Superior temporal gyrus (tissue), 1 donor: ENCODE data around the gene RGS19.

Experiments
- DNase-seq: peaks from one replicate; pipeline ENCODE4 v3.0.0-alpha.2; 2016; ENCODE audit errors: extremely low spot score

Gene RGS19

DNA sequence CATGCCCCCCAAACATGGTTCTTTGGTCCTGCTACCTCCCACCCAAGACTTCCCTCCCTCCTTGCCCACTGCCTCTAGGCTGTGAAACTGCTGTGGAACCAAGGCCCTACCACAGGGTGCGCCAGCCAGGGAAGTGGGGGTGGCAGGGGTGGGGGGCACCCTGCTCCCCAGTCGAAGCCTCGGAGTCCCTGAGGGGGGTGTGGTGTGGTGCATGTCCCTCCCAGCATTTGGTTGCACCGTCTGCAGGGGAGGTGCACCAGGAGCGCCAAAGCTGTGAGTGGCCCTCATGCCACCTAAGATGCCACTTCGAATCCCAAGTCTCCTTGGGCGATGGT, 1.8 kb downstream of the RGS19 start:
- DNase-seq: no peak

DNA sequence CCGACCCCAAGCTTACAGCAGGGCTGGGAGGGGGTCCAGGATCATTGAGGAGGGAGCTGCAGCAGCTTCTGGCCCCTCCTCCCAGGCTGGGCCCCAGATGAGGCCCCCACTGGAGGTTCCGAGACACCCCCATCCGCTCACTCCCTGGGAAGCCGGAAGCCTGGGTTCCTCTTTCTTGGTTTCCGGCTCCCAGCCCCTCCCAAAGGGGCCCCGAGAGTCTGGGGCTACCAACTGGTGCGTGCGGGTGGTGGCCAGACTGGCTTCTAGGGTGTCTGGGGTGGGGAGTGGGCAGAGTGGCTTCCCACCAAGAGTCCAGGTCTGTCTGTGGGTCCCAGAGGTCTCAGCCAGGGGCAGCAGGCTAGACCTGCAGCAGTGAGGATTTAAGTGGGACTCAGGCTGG, 2.2 kb downstream of the RGS19 start:
- no peak for DNase-seq

DNA sequence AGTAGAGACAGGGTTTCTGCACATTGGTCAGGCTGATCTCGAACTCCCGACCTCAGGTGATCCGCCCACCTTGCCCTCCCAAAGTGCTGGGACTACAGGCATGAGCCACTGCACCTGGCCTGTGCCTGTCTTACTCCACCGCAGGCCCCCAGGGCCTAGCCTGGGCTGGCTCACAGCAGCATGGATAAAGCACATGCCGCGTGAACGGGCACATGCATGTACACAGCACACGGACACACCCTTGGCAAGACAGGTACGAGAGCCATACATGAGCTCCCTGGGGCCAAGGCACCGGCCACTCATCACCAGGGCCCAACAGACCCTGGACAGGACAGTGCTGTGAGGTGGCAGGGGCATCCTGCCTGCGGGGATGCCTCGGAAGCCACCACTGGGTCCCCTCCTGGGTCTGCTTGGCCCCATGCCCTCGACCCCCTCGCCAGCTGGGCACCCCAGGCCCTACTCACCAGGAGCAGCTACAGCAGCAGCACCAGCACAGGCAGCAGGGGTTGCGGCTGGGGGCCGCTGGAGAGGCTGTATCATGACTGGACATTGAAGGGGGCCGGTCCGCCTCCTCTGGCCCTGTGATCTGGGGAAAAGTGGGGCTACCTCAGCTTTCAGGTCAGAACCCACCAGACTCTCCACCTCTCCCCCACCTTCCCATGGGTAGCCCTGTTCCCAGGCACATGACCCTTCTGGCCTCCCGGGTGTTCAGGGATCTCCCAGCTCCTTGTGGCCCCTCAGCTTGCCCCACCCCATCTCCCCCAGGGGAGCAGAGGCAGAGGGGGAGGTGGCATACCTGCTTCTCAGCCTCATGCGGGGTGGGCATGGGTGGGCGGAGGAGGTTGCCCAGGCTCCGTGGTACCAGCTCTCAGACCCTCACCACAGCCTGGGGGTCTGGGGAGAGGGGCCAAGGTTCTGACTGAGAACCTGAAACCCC, 3.0 kb downstream of the RGS19 start:
- DNase-seq: no peak

DNA sequence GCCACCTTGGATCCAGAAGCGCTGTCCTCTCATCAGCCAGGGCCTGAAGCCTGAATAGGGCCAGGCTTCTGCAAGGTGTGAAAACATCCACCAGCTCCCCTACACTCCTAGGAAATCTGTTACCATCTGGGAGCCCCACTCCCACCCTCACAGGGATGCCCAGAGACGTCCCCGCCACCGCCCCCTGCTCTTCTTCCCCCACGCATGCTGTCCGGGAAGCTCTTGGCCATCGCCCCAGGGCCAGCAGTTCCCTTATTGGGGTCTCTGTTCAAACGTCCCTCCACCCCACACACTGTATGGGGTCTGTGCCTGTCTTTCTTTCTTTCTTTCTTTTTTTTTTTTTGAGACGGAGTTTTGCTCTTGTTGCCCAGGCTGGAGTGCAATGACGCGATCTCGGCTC, 3.8 kb downstream of the RGS19 start:
- no peak for DNase-seq

DNA sequence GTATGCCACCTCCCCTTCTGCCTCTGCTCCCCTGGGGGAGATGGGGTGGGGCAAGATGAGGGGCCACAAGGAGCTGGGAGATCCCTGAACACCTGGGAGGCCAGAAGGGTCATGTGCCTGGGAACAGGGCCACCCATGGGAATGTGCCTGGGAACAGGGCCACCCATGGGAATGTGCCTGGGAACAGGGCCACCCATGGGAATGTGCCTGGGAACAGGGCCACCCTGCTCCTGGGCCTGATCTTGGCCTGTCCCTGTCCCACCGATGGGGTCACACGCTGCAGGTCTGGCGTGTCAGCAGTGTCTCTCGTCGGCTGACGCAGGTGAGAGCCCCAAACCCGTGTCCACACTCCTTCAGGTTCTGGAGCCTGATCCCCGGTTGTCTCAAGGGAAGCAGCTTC, 4.4 kb downstream of the RGS19 start:
- DNase-seq: no peak

DNA sequence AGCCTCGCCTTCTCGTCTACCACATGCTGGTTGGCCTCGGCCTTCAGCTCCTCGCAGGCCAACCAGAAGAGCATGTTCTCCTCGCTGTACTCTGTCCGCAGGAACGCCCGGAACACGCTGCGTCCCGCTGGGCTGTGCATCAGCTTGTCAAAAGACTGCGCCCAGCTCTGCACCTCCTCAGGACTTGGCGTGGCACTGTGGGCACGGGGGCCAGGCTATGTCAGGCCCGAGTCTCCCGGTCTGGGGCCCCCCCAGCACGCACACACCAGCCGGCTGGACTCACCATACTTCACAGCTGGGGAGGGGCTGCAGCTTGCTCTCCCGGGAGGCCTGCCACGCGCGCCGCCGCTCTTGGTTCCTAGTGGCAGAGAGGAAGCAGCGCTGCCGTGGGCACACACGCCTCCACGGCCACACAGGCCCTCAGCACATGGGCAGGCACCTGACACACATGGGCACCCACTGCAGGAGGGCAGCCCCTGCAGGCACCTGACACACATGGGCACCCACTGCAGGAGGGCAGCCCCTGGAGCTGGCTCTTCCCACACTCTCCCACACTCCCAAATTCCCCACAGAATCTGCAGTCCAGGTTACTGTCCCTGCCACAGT, 5.0 kb downstream of the RGS19 start:
- DNase-seq: no peak

DNA sequence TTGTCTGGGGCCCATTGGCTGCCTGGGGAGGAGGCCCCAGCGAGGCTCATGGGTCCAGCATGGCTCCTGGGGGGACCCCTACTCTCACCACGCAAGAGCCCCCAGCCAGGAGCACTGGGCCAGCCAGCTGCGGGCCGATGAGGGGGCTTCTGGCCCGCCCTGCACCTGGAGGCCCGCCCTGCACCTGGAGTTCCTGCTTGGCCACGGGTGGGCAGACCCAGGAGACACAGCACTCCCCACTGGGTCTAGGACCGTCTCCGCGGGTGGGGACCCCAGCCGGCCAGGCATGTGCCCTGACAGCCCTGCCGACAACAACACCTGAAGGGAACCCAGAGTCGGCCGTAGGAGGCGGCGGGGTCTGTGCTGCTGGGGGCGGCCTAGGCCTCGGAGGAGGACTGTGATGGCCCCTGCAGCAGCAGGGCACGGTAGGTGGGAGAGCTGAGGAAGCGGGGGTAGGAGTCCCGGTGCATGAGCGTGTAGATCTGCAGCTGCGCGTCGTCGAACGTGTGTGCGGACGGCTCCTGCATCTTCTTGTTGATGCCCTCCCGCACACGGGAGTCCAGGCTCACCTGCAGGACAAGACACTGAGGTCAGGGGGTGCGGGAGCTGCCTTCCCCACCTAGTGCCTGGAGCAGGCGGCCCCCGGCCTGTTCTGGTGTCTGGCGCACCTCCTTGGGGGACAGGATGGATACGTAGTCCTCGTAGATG, 5.7 kb downstream of the RGS19 start:
- DNase-seq: no peak

DNA sequence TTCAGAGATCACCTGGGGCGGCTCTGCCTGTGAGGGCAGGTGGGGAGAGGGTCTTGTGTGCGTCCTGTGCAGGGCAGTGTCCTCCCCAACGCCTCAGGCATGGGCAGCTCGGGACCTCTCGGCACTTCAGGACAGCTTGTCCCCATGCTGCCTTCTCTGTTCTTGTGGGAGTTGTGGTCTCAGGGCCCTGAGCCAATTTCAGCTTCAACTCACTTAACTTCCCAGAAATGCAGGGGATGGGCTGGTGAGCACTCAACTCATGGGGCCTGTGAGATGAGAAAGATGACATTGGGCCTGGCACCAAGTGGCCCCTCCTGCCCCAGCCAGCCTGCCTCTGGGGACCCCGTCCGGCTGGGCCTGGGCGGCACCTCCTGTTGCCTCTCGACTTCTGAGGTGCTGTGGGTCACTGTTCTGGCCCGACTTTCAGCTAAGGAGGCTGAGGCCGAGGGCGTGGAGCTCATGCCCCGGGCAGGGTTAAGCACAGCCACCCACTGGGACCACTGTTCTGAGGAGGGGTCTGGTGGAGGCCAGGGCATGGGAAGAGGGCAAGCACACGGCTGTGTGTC, 6.7 kb downstream of the RGS19 start:
- no peak for DNase-seq

DNA sequence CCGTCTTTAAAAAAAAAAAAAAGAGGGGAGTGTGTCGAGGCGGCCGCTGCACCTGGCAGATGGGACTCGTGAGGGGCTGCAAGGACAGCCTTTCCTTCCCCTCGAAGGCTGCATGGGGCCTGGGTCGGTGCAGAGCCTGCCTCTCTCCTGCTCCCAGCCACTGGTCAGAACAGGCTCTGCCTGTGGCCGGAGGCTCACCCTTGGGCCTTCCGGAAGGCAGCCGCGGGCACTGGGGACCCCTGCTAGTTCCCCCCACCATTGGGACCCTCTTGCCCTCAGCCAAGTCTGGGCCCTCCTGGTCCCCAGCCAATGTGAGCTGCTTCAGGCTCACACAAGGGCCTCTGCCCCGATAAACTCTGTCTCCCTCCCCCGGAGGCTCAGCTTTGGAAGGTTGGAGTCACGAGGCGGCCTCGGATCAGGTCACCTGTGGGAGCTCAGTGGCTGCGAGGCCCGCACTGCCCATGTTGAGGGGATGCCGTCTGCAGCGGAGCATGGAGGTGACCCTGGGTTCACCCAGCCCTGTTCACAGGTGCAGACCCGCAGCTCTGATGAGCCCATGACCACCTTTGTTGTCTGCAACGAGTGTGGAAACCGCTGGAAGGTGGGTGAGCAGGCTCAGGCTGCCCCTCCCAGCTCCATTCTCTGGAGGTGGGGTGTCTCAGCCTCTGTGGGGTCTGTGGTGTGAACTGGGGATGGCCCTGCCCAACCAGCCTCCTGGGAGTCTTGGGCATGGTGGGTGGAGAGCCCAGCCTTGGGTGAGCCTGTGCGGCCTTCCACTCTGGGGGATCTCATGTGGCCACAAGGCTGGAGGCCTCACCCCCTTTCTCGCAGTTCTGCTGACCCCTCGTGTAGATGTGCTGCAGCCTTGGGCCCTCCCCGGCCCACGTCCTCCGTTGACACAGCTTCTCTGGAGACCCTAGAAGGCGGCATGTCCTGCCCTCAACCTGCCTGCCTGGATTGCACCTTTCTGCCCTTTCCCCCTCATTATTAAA, 7.7 kb downstream of the RGS19 start:
- DNase-seq: no peak

DNA sequence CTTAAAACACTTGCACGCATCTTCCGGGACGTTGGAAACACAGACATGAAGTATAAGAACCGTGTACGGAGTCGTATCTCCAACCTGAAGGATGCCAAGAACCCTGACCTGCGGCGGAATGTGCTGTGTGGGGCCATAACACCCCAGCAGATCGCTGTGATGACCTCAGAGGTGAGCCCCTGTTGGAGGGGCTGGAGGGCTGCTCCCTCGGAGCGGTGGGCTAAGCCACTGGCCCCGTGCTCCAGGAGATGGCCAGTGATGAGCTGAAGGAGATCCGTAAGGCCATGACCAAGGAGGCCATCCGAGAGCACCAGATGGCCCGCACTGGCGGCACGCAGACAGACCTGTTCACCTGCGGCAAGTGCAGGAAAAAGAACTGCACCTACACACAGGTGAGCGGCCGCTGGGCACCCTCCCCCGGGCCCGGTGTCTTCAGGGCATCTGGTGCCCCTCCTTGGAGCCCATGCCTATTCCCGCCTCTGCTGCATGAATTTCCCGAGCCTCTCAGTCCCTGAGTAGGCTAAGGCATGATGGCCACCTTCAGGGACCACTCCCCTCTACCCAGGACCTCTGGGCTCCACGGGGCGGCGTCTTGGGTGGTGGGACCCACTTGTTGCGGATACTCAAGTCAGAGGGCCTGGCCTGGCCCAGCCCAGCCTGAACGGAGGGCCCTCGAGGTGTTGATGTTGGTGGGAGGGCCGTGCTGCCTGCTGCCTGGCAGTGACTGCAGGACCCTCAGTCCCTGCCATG, 8.9 kb downstream of the RGS19 start:
- no peak for DNase-seq

DNA sequence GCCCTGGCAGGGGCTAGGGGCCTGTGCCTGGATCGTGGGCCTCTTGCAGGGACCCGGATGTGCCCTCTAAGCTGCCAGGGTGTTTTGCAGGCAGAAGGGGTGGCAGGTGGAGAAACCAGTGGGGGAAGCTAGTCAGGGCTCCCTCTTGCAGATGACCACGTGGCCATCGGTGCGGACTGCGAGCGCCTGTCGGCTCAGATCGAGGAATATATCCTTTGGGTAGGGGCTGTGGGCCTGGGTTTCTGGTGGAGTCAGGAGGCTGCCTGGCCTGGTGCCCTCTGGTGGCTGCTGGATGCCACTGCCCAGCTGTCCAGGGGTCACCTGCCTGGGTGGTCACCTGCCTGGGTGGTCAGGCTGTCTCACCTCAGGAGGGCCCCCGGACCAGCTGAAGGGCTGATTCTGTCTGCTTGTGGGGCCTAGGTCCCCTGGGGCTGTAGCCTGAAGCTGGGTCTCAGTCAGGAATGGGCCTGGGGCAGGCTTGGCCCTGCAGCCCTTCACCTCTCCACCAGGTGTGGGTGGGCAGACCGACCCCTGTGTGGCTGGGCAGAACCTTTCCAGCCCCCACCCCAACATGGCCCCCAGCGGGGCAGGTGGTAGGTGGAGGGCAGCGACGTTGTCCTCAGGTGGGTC, 9.6 kb downstream of the RGS19 start:
- no peak for DNase-seq

DNA sequence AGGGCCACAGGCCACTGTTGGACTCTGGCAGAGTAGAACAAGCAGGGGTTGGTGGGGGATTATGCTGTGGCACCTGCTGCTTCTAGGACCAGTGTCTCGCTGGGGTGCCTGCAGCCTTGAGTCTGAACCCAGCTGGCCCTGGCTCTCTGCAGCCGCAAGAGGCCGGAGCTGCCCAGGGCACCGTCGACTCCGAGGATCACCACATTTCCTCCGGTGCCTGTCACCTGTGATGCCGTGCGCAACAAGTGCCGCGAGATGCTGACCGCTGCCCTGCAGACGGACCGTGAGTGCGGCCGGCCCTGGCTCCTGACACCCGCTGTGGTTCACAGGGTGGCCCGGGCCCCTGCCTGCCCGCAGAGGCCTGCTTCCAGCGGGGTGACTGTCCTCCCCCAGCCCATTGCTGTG, 10.1 kb downstream of the RGS19 start:
- no peak for DNase-seq

DNA sequence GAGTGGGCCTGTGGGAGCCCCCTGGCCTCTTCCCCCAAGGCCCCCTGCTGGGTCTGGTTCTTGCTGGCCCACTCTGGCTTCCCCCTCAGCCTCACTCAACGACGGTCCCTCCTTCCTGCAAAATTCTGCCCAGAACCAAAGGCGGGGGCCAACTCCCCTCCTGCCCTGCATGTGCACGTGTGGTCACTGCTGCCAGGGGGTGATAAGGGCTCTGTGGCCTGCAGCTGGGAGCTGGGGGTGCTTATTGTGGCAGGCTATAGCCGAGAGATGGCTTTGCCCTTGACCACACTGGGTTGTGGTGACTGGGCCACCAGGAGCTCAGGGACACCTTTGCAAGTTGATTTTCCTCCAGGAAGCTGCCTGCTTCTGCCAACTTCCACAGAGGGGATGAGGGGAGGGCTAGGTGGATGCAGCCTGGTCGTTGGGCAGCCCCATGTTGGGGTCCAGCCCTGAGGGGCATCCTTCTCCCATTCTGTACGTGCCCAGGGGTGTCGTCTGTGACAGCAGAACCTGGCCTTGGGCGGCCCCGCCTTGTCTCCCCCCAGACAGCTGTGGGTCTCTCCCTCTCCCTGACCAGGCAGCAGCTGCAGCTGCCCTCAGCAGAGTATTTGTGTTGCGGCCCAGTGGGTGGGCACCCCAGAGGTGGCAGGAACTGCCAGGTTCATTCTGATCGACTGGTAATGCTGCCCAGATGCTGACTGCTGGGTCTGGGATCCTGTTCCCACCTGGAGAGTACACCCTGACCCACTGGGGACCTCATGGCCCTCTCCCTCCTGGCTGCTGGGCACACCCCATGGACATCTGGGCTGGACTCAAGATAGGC, 10.7 kb downstream of the RGS19 start:
- no peak for DNase-seq

DNA sequence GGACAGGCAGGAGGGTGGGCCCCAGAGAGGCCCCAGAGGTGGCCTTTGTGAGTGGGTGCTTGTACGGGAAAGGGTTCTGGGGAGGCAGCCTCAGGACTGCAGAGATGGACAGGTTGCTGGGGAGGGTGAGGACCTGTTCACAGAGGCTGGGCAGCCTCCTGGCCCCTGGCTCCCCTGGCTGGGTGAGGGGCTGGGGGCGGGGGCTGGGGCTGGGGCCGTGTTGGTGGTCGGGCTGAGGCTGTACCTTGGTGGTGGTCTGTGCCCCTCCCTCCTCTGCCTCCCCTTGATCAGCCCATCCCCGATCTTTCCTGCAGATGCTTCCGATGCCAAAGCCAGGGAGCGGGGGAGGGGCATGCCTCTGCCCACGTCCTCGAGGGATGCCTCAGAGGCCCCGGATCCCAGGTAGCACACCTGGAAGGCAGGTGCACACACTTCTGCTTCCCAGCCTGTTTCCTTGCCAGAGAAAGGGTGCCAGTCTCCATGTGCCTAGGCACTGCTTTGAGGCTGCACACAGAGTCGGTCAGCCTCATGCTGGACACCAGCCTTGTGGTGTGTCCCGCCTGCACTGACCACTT, 11.5 kb downstream of the RGS19 start:
- DNase-seq: no peak

DNA sequence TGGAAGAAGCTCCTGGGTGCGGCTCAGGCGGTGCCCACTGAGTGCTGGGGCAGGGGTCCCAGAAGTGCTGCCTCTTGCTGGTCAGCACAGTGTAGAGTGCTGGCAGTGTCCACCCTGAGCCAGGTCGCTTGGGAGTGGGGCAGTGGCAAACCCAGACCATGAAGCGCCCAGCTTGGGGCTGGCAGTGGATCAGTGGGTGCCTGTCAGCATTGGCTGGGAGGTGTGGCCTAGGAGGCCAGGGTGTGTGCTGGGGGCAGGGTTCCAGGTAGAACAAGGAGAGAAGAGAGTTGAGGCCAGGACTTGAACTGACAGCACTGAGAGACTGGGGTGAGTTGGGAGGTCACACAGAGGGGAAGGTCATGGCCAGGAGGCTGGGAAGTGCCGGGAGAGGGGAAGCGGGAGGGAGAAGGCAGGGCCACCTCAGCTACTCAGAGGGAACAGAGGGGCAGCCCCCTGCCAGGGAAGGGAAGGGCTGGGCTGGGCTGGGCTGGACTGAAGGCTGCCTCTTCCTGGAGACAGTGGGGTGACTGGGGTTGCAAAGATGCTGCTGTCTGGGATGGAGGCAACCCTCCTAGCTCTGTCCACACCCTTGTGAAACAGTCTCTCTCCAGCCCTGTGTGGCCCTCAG, 12.2 kb downstream of the RGS19 start:
- no peak for DNase-seq

DNA sequence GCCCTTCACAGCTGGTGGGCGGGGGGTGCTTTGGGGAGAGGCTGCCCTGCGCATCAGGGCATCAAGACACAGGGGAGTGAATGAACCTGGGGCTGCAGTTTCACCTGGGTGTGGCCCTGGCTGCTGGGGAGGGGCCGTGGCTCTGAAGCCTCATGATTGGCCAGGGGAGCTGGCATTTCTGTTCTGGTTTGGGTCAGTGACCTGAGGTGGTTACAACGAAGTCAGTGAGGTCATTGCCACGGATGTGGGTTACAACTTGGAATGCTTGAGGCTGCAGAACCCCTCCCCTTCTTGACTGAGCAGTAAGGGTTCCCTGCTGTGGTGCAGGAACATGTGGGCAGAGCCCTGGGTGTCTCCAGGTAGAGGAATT, 13.4 kb downstream of the RGS19 start:
- no peak for DNase-seq

DNA sequence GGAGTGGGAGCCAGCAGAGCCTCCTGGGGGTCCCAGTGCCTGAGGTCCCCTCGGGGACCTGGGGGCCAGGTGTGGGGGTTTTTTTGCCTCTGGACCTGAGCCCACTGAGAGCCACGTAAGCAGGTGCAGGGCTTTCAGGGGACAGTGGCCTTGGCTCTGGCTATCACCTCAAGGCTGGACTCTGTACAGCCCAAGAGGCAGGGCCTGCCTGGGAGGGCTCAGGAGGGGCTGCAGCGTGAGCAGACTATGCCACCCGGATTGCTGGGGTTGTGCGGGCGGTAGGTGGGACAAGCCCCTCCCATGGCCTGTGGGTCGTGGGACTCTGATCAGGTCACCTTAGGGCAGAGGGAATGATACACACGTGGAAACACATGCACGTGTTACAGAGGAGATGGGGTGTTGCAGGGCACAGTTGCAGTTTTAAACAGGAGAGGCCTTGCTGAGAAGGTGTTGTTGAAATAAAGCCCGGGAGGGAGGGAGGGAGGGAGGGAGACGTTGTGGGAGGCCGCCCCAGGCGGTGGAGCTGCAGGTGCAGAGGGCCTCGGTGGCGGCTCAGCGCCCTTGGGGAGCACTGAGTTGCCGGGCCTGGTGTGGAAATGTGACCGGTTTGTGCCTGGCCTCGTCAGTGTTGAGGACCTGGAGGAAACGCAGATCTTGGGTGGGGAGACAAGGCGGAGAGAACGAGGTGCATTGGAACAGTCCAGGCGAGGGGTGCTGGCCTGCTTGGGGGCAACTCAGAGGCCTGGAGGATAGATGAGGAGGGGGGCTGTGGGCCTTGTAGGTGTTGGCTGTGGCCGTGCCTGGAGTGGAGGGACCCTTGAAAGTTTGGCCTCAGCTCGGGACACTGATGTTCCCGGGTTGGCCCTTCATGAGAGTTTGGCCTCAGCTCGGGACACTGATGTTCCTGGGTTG, 14.0 kb downstream of the RGS19 start:
- DNase-seq: no peak
